ENCODE measurements around the gene HLA-A. TPM values are rescaled to one million over a fixed set of nuclear protein-coding genes. Genes with fewer than 3 reads are reported as not detected.

HLA-A gene
- total and polyA plus RNA-seq, 11 donors = 263 to 1,581 (median 361) TPM

- DNase-seq (no peak), ATAC-seq (no peak)
- H3K27me3 ChIP-seq = no peaks in the 10 kb centered on the region
- H3K4me3 ChIP-seq = peak overlapping the region in 1 of 12 donors; percentile 12
- peak overlapping the region in 11 of 12 donors; percentile 43 to 97 (median 87) for H3K27ac ChIP-seq
- intact Hi-C loops (cut with DNase I) = no loop called here
- no peak for TF ChIP-seq POLR2A (IDR thresholded peaks at IDR 0.05)
- TF ChIP-seq, protein P1, sequence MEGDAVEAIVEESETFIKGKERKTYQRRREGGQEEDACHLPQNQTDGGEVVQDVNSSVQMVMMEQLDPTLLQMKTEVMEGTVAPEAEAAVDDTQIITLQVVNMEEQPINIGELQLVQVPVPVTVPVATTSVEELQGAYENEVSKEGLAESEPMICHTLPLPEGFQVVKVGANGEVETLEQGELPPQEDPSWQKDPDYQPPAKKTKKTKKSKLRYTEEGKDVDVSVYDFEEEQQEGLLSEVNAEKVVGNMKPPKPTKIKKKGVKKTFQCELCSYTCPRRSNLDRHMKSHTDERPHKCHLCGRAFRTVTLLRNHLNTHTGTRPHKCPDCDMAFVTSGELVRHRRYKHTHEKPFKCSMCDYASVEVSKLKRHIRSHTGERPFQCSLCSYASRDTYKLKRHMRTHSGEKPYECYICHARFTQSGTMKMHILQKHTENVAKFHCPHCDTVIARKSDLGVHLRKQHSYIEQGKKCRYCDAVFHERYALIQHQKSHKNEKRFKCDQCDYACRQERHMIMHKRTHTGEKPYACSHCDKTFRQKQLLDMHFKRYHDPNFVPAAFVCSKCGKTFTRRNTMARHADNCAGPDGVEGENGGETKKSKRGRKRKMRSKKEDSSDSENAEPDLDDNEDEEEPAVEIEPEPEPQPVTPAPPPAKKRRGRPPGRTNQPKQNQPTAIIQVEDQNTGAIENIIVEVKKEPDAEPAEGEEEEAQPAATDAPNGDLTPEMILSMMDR (IDR thresholded peaks at IDR 0.05) = peak in 1 of 12 donors; percentile 5
- no peaks in the 10 kb centered on the region for H3K9me3 ChIP-seq
- WGBS, 4 donors = 39 to 70% (median 57%) methylated on average over 2 of the region's 2 CpGs
- no peaks in the 10 kb centered on the region for H3K36me3 ChIP-seq
- peaks cover 15 to 50% (median 36%) of the 10 kb centered on the region in 12 donors for H3K4me1 ChIP-seq
Observed at GRCh38 chr6:29968130-29968529, 25.8 kb downstream of the HLA-A start.

DNA sequence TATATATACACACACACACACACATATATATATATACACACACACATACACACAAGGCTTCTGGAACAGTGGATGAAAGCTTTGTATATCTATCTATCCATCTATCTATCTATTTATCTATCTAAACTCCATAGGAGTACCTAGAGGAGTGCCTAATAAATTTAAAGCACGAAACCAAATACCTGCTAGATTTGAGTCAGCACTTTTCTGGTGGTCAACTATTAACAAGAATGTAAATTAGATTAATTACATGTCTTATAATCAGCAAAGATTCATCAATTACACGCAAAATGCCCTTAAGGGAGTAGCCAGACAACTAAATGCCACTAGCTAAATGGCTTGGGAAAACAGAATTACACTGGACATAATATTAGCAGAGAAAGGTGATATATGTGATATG is 26.6 kb downstream of the HLA-A start:
- no peak for TF ChIP-seq POLR2A (IDR thresholded peaks at IDR 0.05)
- TF ChIP-seq, protein P1 (IDR thresholded peaks at IDR 0.05) = no peak
- Histone ChIP-seq H3K27ac (no peak overlapping the region), H3K4me3 (no peak overlapping the region), H3K27me3 (no peaks in the 10 kb centered on the region), H3K9me3 (no peaks in the 10 kb centered on the region), H3K4me1 (peaks cover 15 to 47% (median 36%) of the 10 kb centered on the region in 12 donors), H3K36me3 (no peaks in the 10 kb centered on the region)
- intact Hi-C loops (cut with DNase I) = no loop called here
- 97 to 99% (median 98%) methylated on average over 2 of the region's 2 CpGs for WGBS, 4 donors
- DNase-seq (no peak), ATAC-seq (no peak)

- Histone ChIP-seq H3K36me3 (no peaks in the 10 kb centered on the region), H3K27me3 (peaks cover 0 to 3% (median 0%) of the 10 kb centered on the region in 9 donors), H3K4me3 (no peak overlapping the region), H3K27ac (no peak overlapping the region), H3K9me3 (no peaks in the 10 kb centered on the region), H3K4me1 (peaks cover 14 to 48% (median 31%) of the 10 kb centered on the region in 12 donors)
- WGBS, 4 donors = 40 to 100% (median 56%) methylated on average over 1 to 2 of the region's 2 CpGs
- DNase-seq (no peak), ATAC-seq (no peak)
- TF ChIP-seq, protein P1 (IDR thresholded peaks at IDR 0.05) = no peak
- no peak for TF ChIP-seq POLR2A (IDR thresholded peaks at IDR 0.05)
- intact Hi-C loops (cut with DNase I) = loop anchor here in 4 of 10 donors (5.0 to 10.0 kb wide), 2 partner anchors 46 to 218 kb away; no protein-coding TSS in a partner anchor
Observed at GRCh38 chr6:29970711-29971110, 28.4 kb downstream of the HLA-A start.

- Histone ChIP-seq H3K9me3 (no peaks in the 10 kb centered on the region), H3K36me3 (no peaks in the 10 kb centered on the region), H3K27ac (peak overlapping the region in 8 of 12 donors; percentile 40 to 97 (median 51)), H3K27me3 (peaks cover 0 to 11% (median 0%) of the 10 kb centered on the region in 9 donors), H3K4me1 (peaks cover 0 to 29% (median 17%) of the 10 kb centered on the region in 12 donors), H3K4me3 (peak overlapping the region; percentile 28 to 69 (median 60))
- 25 to 36% (median 32%) methylated on average over 17 of the region's 17 CpGs for WGBS, 4 donors
- intact Hi-C loops (cut with DNase I) = loop anchor here in 7 of 10 donors (5.0 to 10.0 kb wide), 5 partner anchors 33 to 223 kb away; partner anchors contain the start of genes HLA-A (in 3 of the 7) and POLR1H (in 1 of the 7)
- DNase-seq (peak in 2 of 5 donors; percentile 37 to 44), ATAC-seq (peak in 2 of 4 donors; percentile 8 to 29)
- TF ChIP-seq POLR2A (IDR thresholded peaks at IDR 0.05) = no peak
- TF ChIP-seq, protein P1 (IDR thresholded peaks at IDR 0.05) = no peak
Observed at GRCh38 chr6:29974901-29975560, 32.7 kb downstream of the HLA-A start.

Measured in heart left ventricle (tissue), 16 donors.